ENCODE results near the gene GNGT2.

- TF ChIP-seq CTCF (IDR thresholded peaks at IDR 0.05) (no peak), POLR2AphosphoS5 (IDR thresholded peaks at IDR 0.05) (no peak)
These were observed 6.1 kb upstream of the GNGT2 start for GRCh38 chr17:49216482-49216881.
